Hematopoietic multipotent progenitor cell treated with erythropoietin and hydrocortisone succinate and interleukin-3 and kit ligand, for 17 days (in vitro differentiated cells): ENCODE results near the gene CUX1.
A peak's percentile ranks its signal among the peaks of the same experiment; 100 is the strongest.

Experiments used
- DNase-seq: peaks from one replicate; pipeline ENCODE4 v3.0.0-alpha.2; 2015; ENCODE audit warnings: low spot score

The CUX1 gene

DNA sequence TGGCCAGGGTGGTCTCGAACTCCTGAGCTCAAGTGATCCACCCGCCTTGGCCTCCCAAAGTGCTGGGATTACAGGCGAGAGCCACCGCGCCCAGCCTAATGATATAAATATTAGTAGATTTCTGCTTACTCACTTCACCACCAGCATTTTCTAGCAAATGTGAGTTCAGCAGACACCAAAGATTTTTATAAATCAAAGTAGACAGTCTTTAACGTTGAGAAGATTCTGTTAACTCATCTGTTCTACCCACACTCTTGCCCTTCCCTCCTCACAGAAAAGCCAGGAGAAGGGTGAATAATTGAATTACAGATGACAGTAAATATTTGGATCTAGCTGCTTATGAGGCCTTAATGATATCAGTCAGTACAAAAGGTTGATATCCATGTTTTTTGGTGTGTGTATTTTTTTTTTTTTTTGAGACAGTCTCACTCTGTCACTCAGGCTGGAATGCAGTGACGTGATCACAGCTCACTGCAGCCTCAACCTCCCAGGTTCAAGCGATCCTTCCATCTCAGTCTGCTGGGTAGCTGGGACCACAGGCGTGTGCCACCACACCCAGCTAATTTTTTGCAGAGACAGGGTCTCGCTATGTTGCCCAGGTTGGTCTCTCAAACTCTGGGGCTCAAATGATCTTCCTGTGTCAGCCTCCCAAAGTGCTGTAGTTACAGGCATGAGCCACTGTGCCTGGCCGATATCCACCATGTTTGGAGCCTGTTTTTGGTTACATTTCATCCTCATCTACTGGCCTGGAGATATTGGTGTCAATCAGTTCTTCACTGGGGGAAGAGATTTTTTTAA lies 120.5 kb downstream of the CUX1 start:
- no peak for DNase-seq

DNA sequence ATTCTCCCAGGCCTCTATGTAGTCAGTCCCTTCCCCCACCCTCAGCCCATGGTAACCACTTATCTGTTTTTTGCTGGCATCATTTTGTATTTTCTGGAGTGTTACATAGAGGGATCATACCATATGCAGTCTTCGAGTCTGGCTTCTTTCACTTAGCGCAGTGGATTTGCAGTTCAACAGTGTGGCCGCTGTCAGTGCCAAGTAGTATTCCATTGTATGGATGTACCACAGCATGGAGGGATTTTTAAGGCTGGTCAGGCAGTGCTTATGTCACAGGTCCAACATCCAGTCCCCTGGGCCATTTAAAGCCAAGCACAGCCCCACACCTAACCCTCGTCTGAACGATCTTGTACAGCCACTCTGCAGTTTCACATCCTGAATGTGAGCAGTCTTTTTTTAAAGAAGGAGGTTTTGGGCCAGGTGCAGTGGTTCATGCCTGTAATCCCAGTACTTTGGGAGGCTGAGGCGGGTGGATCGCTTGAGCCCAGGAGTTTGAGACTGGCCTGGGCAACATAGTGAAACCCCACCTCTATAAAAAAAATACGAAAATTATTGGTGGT lies 121.8 kb downstream of the CUX1 start:
- no peak for DNase-seq

DNA sequence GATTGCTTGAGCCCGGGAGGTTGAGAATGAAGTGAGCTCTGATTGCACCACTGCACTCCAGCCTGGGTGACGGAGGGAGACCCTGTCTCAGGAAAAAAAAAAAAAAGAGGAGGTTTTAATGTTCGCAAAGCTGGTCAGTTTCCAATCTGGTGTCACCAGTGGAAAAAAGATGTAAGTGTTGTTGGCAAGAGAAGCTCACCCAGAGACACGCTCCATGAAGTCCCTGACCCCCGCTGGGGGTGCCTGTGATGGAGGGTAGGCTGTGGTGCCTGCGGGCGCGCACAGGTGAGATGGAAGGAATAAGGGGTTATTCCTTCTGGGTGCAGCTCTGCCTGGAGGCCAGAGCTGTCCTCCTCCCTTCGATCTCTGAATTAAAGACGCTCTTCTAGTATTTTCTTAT lies 122.7 kb downstream of the CUX1 start:
- DNase-seq, result no peak

DNA sequence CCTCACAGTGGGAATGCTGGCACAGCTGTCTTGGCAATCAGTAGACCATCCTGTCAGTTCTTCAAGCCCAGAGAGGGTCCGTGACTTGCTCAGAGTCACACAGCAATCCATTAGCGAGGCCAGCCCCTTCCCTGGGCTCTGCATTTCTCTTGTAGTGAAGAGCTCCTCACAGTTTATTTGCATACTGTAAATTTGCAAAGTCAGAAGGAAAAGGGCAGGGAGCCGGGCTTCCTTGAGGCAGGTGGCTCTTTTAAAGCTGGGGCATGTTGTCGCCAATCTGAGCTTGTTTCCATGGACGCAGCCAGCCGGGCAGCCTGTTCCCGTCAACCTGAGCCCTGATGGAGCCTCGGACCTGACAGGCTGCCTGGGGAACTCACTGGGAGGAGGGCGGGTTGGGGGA lies 123.4 kb downstream of the CUX1 start:
- no peak for DNase-seq

DNA sequence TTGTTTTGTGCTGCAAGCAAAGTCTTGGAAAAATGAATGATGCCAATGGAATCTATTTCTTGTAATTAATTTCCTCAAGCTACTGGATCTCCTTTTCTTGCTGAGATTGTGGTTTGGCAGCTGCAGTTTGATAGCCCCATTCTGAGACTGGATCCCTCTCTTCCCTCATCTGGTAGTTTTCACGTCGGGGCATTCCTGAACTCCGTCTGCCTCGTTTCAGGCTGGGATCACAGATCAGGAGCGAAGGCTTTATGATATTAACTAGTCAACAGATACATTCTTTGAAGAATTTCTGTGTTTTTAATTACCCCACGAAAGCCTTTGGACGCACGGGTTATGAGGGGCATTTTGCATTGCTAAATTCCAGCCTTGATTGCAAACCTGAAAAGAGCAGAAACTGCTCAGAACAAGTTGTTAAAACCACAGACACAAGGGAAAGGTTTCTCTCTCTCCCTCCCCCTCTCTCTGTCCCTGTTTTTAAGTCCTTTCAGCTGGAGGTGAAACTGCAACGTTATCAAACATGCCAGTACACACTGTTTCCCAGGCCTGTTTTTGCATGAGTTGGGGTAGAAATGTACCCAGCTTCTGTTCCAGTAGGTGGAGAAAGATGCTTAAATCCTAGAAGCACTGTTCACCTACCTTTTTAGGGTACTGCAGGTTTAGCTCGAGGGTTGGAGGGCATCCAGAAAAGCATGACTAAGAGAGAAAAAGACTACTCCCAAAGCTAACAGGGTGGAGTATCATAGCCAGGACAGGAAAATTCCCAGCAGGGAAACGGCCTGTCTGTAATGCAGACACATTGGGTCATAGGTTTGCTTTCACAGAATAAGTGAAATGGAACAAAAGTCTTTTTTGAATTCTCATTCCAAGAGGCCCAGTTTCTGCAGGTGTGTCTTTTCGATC lies 124.3 kb downstream of the CUX1 start:
- DNase-seq, result peak; percentile 52

DNA sequence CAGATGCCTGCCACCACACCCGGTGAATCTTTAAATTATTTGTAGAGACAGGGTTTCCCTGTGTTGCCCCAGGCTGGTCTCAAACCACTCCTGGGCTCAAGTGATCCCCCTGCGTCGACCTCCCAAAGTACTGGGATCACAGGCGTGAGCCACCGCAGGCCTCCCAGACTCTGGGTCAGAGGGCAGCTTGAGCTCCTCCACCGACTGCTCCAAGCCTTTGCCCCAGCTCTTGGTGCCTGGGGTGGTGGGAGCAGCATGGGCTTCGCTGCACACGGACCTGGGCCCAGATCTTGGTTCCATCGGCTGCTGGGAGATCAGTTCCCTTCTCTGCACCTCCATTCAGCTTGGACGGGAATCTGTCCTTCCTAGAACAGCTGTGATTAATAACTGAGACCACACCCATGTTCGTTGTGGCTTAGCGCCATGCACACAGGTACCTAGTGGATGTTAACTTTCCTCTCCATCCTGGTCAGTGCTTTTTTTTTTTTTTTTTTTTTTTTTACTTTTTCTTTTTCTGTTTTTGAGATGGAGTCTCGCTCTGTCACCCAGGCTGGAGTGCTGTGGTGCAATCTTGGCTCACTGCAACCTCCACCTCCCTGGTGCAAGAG lies 125.3 kb downstream of the CUX1 start:
- DNase-seq, result no peak

DNA sequence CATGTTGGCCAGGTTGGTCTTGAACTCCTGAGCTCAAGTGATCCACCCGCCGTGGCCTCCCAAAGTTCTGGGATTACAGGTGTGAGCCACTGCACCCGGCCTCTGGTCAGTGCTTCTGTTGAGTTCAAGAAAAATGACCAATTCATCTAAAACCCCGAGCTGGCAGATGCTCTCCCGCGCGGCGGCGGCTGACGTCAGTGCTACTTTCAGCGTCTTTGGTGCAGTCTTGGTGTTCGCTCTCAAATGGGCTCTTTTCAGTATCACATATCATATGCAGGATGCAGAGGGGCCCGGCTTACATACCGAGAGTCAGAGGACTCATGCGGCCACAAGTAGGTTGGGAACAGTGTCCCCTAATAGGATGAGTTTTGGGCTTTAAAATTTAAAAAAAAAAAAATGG lies 125.9 kb downstream of the CUX1 start:
- DNase-seq, result no peak

DNA sequence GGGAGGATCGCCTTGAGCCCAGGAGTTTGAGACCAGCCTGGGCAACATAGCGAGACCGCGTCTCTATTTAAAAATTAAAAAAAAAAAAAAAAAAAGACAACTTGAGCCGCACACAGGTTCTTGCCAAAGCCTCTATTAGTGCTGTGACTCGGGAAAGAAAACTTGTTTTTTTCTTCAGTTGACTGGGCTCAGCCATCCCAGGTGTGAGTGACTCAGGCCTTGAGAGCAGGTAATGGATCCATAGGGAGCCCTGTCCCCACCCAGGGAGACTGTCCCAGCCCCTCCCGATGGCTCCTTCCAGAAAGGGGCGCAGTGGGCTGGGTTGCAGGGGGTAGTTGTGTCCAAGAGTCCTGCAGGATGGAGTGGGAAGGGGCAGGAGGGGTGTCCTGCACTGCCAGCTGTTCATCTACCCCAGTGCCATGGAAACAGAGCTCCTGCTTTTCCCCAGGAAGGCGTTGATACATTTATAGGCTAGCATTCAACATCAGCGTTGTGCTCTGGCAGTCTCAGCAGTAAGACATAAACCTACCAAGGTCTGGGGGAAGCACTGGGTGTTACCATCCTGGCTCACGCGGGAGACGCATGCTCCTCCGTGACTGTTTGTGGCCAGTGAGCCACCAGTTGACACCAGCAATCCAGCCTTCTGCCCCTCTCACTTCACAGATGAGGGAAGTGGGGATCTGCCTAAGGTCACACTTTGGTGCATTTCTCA lies 126.6 kb downstream of the CUX1 start:
- DNase-seq, result no peak

DNA sequence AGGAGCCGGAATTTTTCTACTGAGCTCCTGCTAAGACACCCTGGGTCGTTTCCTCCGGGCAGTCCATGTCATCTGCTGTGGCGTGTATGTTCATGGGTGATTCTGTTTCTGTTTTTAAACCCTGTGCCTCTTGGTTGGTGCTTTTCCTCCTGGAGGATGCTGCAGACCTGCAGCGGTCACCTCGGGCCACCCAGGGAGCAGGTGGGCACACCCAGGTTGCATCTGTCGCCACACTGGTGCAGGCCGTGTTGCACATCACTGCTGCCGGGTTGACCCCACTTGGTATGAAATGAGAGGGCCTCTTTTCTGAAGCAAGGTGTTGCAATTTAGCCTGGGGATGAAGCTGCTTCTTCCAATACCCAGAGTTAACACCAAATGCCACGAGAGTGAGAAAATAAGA lies 127.2 kb downstream of the CUX1 start:
- DNase-seq, result no peak

DNA sequence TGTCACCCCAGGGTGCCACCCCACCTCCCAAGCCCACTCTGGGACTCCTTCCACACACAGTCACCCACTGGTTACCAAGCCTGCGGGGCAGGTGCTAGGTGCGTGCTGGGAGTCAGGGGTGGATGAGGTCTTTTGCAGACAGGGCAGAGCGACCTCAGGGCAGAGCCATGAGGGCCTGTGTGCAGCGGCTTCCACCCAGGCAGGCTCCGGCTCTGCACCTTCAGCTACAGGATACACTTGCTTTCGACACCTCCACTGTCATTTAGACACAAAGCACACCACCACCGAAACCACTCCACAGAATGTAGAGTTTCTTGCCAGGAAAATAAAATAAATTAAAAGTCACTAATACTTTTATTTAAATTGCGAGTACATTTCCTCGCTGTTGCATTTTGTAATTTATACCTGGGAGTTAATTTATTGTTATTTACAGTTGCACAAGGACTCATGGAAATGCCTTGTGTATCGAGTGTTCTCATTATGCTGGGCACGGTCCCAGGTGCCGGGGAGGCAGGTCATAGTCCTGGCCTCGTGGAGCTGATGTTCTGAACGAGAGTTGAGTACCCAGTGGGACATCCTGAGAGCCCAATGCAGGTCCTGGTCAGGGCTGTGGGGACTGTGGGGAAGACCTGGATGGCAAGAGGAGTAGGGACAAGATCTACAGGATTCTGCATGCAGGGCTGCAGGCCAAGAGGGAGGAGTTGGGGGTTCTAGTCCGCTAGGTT lies 127.8 kb downstream of the CUX1 start:
- DNase-seq, result no peak

DNA sequence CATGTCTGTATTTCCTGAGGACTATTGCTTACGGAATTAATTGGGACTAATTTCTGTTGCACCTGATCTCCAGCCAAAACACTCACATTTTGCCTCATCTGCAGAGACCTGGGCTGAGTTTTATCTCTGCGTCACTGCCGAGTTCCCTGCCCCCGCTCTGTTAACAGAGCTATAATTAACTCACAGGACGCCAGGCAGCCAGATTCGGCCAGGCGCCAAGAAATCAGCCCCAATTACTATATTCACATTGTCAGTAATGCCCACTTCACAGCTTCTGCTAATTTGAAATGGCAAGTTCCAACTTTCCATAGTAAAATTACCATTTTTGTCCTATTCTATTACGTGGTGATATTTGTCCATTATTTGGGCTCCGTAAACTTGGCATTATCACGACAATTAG lies 130.5 kb downstream of the CUX1 start:
- no peak for DNase-seq

DNA sequence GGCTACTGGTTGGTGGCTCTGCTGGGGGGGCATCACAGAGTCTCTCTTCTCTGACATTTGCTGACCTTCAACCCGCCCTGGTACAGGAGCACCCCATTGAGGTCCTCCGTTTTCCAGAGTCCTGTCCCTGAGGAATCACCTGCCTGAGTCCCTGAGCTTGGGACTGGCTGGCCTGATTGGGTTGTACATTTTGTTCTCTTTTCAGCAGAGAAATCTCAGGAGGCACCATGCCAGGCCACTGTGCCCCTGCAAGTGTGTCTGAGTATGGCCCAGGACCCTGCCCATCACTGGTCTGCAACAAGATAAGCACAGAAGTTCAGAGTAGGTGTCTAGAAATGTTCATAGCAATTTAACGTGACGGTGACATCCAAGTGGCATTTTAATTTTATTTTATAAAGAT lies 131.2 kb downstream of the CUX1 start:
- no peak for DNase-seq

DNA sequence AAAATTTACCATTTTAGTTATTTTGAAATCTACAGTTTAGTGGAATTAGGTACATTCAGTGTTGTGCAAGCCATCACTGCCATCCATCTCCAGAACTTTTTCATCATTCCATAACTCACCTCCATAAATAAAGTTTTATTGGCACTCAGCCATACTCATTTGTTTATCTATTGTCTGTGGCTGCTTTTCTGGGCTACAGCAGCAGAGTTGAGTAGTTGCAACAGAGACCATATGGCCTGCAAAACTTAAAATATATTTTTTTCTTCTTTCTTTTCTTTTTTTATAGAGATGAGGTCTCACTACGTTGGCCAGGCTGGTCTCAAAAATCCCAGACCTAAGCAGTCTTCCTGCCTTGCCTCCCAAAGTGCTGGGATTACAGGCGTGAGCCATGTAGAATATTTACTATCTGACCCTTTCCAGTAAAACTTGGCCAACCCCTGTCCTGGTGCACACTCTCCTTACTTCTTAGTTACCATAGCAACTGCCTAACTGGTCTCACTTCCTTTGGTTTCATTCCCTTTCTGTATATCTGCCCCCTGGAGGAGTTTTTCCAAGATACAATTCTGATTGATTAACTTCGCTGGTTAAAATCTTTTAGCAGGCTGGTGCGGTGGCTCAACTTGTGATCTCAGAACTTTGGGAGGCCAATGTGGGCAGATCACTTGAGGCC lies 133.2 kb downstream of the CUX1 start:
- DNase-seq, result no peak

DNA sequence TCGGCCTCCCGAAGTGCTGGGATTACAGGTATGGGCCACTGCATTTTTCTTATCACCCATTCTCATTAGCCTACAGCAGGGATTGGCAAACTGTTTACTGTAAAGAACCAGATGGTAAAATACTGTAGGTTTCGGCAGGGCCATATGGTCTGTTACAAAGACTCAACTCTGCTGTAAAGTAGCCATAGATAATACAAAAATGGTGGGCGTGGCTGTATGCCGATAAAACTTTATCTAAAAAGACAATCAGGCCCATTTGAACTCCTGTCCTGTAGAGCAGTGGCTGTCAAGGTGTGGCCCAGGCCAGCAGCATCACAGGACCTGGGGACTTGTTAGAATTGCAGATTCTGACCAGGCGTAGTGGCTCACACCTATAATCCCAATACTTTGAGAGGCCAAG lies 134.3 kb downstream of the CUX1 start:
- DNase-seq, result no peak

DNA sequence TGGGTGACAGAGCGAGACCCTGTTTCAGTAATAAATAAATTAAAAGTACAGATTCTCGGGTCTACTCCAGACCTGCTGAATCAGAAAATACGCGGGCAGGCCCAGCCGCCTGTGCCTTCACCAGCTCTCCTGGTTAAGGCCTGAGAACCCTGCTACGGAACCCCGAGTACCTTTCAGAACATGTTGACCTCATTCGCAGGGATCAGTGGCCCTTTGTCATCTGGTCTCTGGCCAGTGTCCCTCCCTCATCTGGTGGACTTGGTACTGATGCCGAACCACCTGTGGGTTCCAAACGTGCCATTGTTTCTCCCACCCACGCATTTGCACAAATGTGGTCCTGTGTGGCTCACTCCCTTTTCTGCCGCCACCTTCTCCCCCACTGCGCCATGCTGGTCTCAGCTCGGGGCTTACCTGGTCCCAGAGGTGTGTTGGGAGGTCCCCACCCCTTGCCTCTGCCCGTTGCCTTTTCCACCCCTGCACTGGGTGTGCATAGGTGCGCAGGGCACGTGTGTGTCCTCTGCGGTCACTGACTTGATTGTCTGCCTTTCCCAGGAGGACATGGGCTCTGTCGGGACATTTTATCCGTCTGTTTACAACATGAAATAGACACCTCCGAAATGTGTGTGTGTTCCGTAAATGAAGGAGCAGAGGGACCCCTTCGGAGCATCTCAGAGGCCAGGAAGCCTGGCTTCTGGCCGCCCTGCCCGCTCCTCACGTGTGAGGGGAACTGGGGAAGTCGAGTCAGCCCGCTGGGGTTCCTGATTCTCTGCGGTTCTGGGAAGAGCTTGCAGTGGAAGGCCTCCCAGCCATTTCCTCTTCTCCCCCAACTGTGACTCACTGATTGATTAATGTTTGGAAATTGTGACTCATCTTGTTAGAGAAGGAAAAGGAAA lies 135.2 kb downstream of the CUX1 start:
- DNase-seq, result no peak

DNA sequence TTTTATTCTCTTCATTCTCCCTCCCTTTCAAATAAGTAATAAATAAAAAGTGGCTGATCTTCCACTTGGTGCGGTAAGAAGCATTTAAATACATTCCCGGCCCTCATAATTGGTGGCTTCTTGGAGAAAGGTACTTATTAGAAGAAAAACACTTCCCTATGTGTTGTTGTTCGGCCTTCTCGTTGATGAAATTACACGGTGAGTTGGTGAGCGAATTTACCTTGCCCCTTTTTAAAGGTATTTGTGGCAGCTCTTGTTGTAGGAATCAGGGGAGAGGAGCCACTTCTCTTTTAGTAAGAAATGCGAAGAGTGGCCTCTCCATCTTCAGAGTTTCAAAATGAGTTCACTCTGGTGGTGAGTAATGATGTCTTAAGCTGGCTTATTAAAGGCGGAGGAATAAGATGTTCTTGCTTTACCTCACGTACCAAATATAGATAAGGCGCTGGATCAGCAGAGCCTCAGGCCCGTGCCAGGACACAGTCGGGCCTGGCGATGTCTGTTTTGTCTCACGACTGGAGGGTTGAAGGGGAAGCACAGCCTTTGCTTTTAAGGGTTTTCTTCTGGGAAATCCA lies 135.9 kb downstream of the CUX1 start:
- no peak for DNase-seq

DNA sequence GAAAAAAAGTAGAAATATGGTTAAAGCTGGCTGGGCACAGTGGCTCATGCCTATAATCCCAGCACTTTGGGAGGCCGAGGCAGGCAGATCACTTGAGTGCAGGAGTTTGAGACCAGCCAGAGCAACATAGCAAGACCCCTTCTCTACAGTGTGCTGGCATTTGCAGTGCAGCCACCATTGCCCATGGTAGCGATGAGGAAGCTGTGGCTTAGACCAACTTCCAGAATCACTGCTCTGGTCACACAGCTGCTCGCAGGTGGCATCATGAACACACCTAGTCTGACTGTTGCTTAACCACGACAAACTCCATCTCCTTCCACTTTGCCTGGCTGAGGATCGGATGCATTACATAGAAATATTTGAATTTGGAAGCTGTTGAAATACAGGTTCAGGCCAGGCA lies 137.1 kb downstream of the CUX1 start:
- no peak for DNase-seq

DNA sequence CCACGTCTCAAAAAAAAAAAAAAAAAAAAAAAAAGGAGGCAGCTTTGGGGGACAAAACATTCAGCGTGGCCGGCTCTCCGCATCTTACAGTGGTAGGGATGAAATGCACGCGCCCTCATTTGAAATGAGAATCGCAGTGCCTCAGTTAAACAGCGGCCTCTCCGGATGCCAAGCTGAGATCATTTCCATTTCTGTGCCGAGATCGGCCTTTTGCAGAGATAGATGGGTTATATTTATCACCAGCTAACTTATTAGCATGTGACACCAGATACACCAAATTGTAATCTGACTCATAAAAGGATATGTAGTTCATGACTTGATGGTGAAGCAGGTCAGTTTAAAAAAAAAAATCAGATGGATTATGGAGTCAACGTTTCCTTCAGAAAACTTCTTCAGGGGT lies 138.7 kb downstream of the CUX1 start:
- DNase-seq, result no peak
